Peyer's patch (tissue), 4 donors: Measurements from ENCODE around the gene TSPAN17.
"Not testable (repeated sequence)": the region's sequence is repeated elsewhere in the genome, so short reads cannot be mapped to it uniquely, and the experiment has no call there.

Experiments used
- CTCF ChIP-seq, 6 experiments: fragments of 450-650 bp in 4 of 6; fragments of 200-600 bp in 2 of 6; sonication (generic) in 1 of 6; IDR thresholded peaks; one replicate each; pipeline ENCODE4 v1.5.1; 2017 to 2019; ENCODE audit warnings: antibody characterized with exemption in 6 of 6, mild to moderate bottlenecking in 3 of 6, moderate library complexity in 1 of 6
- POLR2A ChIP-seq, 2 donors: fragments of 450-650 bp; IDR thresholded peaks; one replicate each; pipeline ENCODE4 v1.5.1; 2017; ENCODE audit warnings: antibody characterized with exemption in 2 of 2, mild to moderate bottlenecking in 2 of 2, moderate library complexity in 2 of 2

DNA sequence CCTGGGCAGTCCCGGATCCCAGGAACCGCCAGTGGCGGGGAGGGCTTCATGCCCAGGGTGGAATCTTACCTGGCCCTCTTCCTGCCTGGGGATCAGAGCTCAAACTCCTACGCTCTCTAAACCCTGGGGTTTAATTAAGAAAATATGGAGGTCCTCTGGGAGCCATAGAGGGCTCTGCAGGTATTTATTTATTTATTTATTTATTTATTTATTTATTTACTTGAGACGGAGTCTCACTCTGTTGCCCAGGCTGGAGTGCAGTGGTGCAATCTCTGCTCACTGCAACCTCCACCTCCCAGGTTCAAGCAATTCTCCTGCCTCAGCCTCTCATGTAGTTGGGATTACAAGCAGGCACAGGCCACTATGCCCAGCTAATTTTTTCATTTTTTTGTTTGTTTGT lies 52.2 kb downstream of the TSPAN17 start:
- TF ChIP-seq POLR2A, CTCF (IDR thresholded peaks at IDR 0.05): not testable (repeated sequence)
